SK-N-MC (cell line): Measurements from ENCODE around the gene OR5A2.
A peak's percentile ranks its signal among the peaks of the same experiment; 100 is the strongest.

ENCODE experiments used
- DNase-seq: peaks from one replicate; pipeline ENCODE4 v3.0.0-alpha.2; 2011; ENCODE audit warnings: low read depth, low spot score
- H3K27ac ChIP-seq: fragments of 200-600 bp; sonication (generic); 2 replicates; pipeline ENCODE4 v1.5.1; 2016; ENCODE audit warnings: mixed run types
- H3K36me3 ChIP-seq: fragments of 200-600 bp; sonication (generic); 2 replicates; pipeline ENCODE4 v1.6.1; 2017; ENCODE audit warnings: antibody characterized with exemption, low read length, mixed read lengths; ENCODE audit not compliant: insufficient read depth
- H3K4me3 ChIP-seq: fragments of 200-600 bp; sonication (generic); 2 replicates; pipeline ENCODE4 v1.5.1; 2016
- H3K9ac ChIP-seq: fragments of 200-600 bp; sonication (generic); 2 replicates; pipeline ENCODE4 v1.8.0; 2017; ENCODE audit warnings: mixed run types, mixed read lengths; ENCODE audit not compliant: insufficient read length
- H3K9me3 ChIP-seq: fragments of 200-600 bp; sonication (generic); 2 replicates; pipeline ENCODE4 v1.6.1; 2017; ENCODE audit warnings: low read depth, mild to moderate bottlenecking, antibody characterized with exemption, low read length, moderate library complexity, mixed read lengths
- EZH2 ChIP-seq: fragments of 200-600 bp; sonication (generic); IDR thresholded peaks from one replicate; pipeline ENCODE4 v1.6.1; 2017; ENCODE audit warnings: antibody characterized with exemption
- FOXP2 ChIP-seq: optimal IDR thresholded peaks from 2 replicates; pipeline ENCODE3; 2011; ENCODE audit warnings: mild to moderate bottlenecking, moderate library complexity; ENCODE audit not compliant: insufficient read depth; ENCODE audit errors: extremely low read length, control extremely low read depth
- POLR2AphosphoS5 ChIP-seq: IDR thresholded peaks from 2 replicates; pipeline ENCODE4 v1.6.1; 2012; ENCODE audit warnings: mild to moderate bottlenecking, low read depth, low read length, borderline replicate concordance

The OR5A2 gene

DNA sequence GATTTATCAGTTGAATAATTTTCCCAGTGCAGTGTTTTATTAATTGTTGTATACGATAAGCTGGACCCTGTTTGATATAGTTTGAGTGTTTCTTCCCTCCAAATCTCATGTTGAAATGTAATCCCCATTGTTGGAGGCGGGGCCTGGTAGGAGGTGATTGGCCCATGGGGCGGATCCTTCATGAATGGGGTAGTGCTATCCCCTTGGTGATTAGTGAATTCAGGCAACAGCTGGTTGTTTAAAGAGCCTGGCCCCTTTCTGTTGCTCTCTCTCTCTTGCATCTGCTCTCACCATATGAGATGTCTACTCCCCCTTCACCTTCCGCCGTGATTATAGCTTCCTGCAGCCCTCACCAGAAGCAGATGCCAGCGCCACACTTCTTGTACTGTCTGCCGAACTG lies 11.6 kb upstream of the OR5A2 start:
- no peaks in the 10 kb centered on the region for H3K9me3 ChIP-seq
- H3K27ac ChIP-seq: no peak overlapping the region
- no peaks in the 10 kb centered on the region for H3K36me3 ChIP-seq
- TF ChIP-seq EZH2: no peak
- no peak for TF ChIP-seq POLR2AphosphoS5
- no peak for TF ChIP-seq FOXP2
- H3K4me3 ChIP-seq: no peak overlapping the region
- no peak for DNase-seq
- H3K9ac ChIP-seq: no peak overlapping the region

- H3K27ac ChIP-seq: no peak within 1 kb of the TSS
- no peak for DNase-seq
- H3K9ac ChIP-seq: no peak within 1 kb of the TSS
- H3K9me3 ChIP-seq: no peaks in the 10 kb centered on the region
- H3K4me3 ChIP-seq: no peak within 1 kb of the TSS
- no peaks in the 10 kb centered on the region for H3K36me3 ChIP-seq
- TF ChIP-seq POLR2AphosphoS5 (no peak), EZH2 (no peak), FOXP2 (no peak)
Measured at GRCh38 chr11:59436169-59436568, 10.0 kb upstream of the OR5A2 start, which contains the start of gene OR5A1. OR5A1 (plus strand) TSS chr11:59436469; CDS start chr11:59443169, 6,700 bp downstream.

GRCh38 chr11:59429924-59430516 lies 3.8 kb upstream of the OR5A2 start:
- Histone ChIP-seq H3K27ac (no peak overlapping the region), H3K4me3 (no peak overlapping the region), H3K9ac (no peak overlapping the region), H3K36me3 (no peaks in the 10 kb centered on the region), H3K9me3 (no peaks in the 10 kb centered on the region)
- peak; percentile 44 for DNase-seq
- TF ChIP-seq FOXP2 (no peak), EZH2 (no peak), POLR2AphosphoS5 (no peak)

- peak overlapping the region; percentile 61 for H3K27ac ChIP-seq
- peak overlapping the region; percentile 15 for H3K9ac ChIP-seq
- H3K9me3 ChIP-seq: no peaks in the 10 kb centered on the region
- TF ChIP-seq FOXP2: no peak
- TF ChIP-seq POLR2AphosphoS5: no peak
- no peak for TF ChIP-seq EZH2
- no peaks in the 10 kb centered on the region for H3K36me3 ChIP-seq
- H3K4me3 ChIP-seq: peak overlapping the region; percentile 23
- no peak for DNase-seq
Measured at GRCh38 chr11:59427068-59427382, 812 bp upstream of the OR5A2 start.

DNA sequence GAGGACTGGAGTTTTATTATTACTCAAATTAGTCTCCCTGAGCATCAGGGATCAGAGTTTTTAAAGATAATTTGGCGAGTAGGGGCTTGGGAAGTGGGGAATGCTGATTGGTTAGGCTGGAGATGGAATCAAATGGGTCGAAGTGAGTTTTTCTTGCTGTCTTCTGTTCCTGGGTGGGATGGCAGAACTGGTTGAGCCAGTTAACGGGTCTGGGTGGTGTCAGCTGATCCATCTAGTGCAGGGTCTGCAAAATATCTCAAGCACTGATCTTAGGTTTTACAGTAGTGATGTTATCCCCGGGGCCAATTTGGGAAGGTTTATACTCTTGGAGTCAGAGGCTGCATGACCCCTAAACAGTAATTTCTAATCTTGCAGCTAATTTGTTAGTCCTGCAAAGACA lies 1.1 kb downstream of the OR5A2 start:
- H3K36me3 ChIP-seq: no peaks in the 10 kb centered on the region
- TF ChIP-seq POLR2AphosphoS5 (no peak), EZH2 (no peak), FOXP2 (no peak)
- no peak overlapping the region for H3K27ac ChIP-seq
- no peak overlapping the region for H3K9ac ChIP-seq
- DNase-seq: no peak
- no peaks in the 10 kb centered on the region for H3K9me3 ChIP-seq
- H3K4me3 ChIP-seq: no peak overlapping the region

GRCh38 chr11:59423835-59424234 lies 2.4 kb downstream of the OR5A2 start:
- Histone ChIP-seq H3K36me3 (no peaks in the 10 kb centered on the region), H3K4me3 (no peak overlapping the region), H3K27ac (no peak overlapping the region), H3K9ac (no peak overlapping the region), H3K9me3 (no peaks in the 10 kb centered on the region)
- no peak for DNase-seq
- TF ChIP-seq FOXP2 (no peak), EZH2 (no peak), POLR2AphosphoS5 (no peak)

DNA sequence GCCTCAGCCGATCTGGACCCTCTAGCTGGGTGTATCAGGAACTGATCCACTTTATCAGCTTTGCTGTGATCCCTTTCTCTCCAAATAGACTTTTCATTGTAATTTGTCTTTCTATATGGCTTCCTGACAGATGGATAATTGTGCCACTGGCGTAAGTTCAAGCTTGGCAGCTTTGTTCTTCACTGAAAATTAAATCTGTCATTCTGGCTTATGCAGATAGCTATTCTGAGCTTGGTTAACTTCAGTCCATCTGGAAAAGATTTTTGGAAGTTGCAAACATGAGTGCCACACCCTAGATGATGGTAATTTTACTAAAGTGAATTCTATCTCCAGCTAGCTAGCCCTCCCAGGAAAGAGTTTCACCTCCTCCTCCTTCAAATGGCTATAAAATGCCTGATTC lies 8.1 kb downstream of the OR5A2 start:
- Histone ChIP-seq H3K4me3 (no peak overlapping the region), H3K36me3 (no peaks in the 10 kb centered on the region), H3K9ac (no peak overlapping the region), H3K9me3 (no peaks in the 10 kb centered on the region), H3K27ac (no peak overlapping the region)
- DNase-seq: no peak
- no peak for TF ChIP-seq FOXP2
- no peak for TF ChIP-seq EZH2
- no peak for TF ChIP-seq POLR2AphosphoS5

DNA sequence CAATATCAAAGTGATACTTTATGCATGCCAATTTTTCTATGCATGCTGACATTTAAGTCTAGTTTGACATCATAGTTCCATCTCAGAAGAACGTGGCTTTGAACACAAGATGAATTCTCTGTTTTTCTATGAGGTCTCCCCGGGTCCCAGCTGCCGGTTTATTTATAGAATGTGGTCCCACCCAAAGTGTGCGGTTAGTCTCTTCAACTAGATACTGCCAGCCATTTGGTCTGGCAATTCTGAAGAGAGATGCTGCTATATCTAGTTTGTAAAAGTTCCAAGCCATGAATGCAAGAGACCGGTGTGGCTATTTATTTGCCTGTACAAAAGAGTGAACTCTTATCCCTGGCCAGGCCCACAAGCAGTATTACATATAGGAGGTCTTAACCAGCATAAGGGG lies 9.2 kb downstream of the OR5A2 start:
- Histone ChIP-seq H3K9ac (no peak overlapping the region), H3K27ac (no peak overlapping the region), H3K36me3 (no peaks in the 10 kb centered on the region), H3K4me3 (no peak overlapping the region), H3K9me3 (no peaks in the 10 kb centered on the region)
- no peak for DNase-seq
- TF ChIP-seq POLR2AphosphoS5 (no peak), FOXP2 (no peak), EZH2 (no peak)

DNA sequence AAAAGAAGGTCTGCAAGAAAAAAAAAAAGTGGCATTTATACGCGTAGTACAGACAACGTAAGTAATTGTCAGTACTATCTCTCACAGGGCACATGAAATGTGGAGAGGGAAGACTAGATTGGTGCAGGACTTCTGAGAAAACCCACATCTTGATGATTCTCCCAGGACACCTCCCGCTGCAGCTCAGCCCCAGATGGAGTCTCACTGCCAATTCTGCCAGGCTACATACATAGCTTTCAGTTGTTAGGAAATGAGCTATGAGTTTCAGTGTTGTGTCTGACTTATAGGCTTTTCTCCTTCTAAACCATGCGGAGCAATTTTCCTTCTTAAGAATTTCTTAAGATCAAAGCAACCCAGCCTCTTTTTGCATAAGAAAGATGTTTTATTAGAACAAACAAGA lies 9.6 kb downstream of the OR5A2 start:
- Histone ChIP-seq H3K36me3 (no peaks in the 10 kb centered on the region), H3K4me3 (no peak overlapping the region), H3K27ac (no peak overlapping the region), H3K9ac (no peak overlapping the region), H3K9me3 (no peaks in the 10 kb centered on the region)
- no peak for DNase-seq
- no peak for TF ChIP-seq EZH2
- no peak for TF ChIP-seq POLR2AphosphoS5
- no peak for TF ChIP-seq FOXP2
